T-helper 2 cell treated with Interferon-gamma antibody and Interleukin-4, amounts not matched to agents 5 μg/mL and 100 μg/mL, for 36 hours (primary cell): ENCODE measurements around the gene TSKU.
A peak's percentile ranks its signal among the peaks of the same experiment; 100 is the strongest.

Experiments used
- DNase-seq: peaks from one replicate; pipeline ENCODE4 v3.0.0; 2021; ENCODE audit warnings: low spot score
- H3K27ac Mint-ChIP-seq: one replicate; pipeline ENCODE4 v1.8.0; 2021; ENCODE audit warnings: mild to moderate bottlenecking, mixed read lengths
- H3K27me3 Mint-ChIP-seq: one replicate; pipeline ENCODE4 v1.8.0; 2021; ENCODE audit warnings: low read depth, mixed read lengths
- H3K36me3 Mint-ChIP-seq: one replicate; pipeline ENCODE4 v1.8.0; 2021; ENCODE audit warnings: low read depth, mixed read lengths
- H3K4me1 Mint-ChIP-seq: one replicate; pipeline ENCODE4 v1.8.0; 2021; ENCODE audit warnings: low read depth, mixed read lengths
- H3K4me3 Mint-ChIP-seq: one replicate; pipeline ENCODE4 v1.8.0; 2022; ENCODE audit warnings: mild to moderate bottlenecking, moderate library complexity, mixed read lengths
- H3K9me3 Mint-ChIP-seq: one replicate; pipeline ENCODE4 v1.8.0; 2021; ENCODE audit warnings: mixed read lengths

TSKU gene

GRCh38 chr11:76802151-76802550, 19.0 kb downstream of the TSKU start:
- Mint-ChIP-seq H3K27ac (no peak overlapping the region), H3K4me3 (no peak overlapping the region), H3K27me3 (no peaks in the 10 kb centered on the region), H3K4me1 (peaks cover 31% of the 10 kb centered on the region), H3K9me3 (no peaks in the 10 kb centered on the region), H3K36me3 (no peaks in the 10 kb centered on the region)
- no peak for DNase-seq

- Mint-ChIP-seq H3K27me3 (no peaks in the 10 kb centered on the region), H3K4me1 (peaks cover 36% of the 10 kb centered on the region), H3K36me3 (no peaks in the 10 kb centered on the region), H3K27ac (no peak overlapping the region), H3K9me3 (no peaks in the 10 kb centered on the region), H3K4me3 (no peak overlapping the region)
- DNase-seq: no peak
Measured at GRCh38 chr11:76802621-76803020, 19.5 kb downstream of the TSKU start.

- H3K27ac Mint-ChIP-seq: no peak overlapping the region
- H3K9me3 Mint-ChIP-seq: no peaks in the 10 kb centered on the region
- H3K4me1 Mint-ChIP-seq: peaks cover 37% of the 10 kb centered on the region
- H3K27me3 Mint-ChIP-seq: no peaks in the 10 kb centered on the region
- no peaks in the 10 kb centered on the region for H3K36me3 Mint-ChIP-seq
- no peak for DNase-seq
- H3K4me3 Mint-ChIP-seq: no peak overlapping the region
Measured at GRCh38 chr11:76803023-76803422, 19.9 kb downstream of the TSKU start.

GRCh38 chr11:76803811-76804600, 20.9 kb downstream of the TSKU start:
- H3K4me3 Mint-ChIP-seq: peak overlapping the region; percentile 2
- H3K27me3 Mint-ChIP-seq: no peaks in the 10 kb centered on the region
- peak overlapping the region; percentile 29 for H3K27ac Mint-ChIP-seq
- H3K4me1 Mint-ChIP-seq: peaks cover 35% of the 10 kb centered on the region
- H3K9me3 Mint-ChIP-seq: no peaks in the 10 kb centered on the region
- peak; percentile 90 for DNase-seq
- H3K36me3 Mint-ChIP-seq: no peaks in the 10 kb centered on the region

- peaks cover 37% of the 10 kb centered on the region for H3K4me1 Mint-ChIP-seq
- H3K4me3 Mint-ChIP-seq: peak overlapping the region; percentile 23
- H3K9me3 Mint-ChIP-seq: no peaks in the 10 kb centered on the region
- peak; percentile 84 for DNase-seq
- no peaks in the 10 kb centered on the region for H3K27me3 Mint-ChIP-seq
- peak overlapping the region; percentile 47 for H3K27ac Mint-ChIP-seq
- H3K36me3 Mint-ChIP-seq: no peaks in the 10 kb centered on the region
Measured at GRCh38 chr11:76805206-76805913, 22.2 kb downstream of the TSKU start.

GRCh38 chr11:76806131-76806530, 23.0 kb downstream of the TSKU start:
- no peaks in the 10 kb centered on the region for H3K27me3 Mint-ChIP-seq
- no peaks in the 10 kb centered on the region for H3K9me3 Mint-ChIP-seq
- H3K27ac Mint-ChIP-seq: no peak overlapping the region
- no peaks in the 10 kb centered on the region for H3K36me3 Mint-ChIP-seq
- peaks cover 39% of the 10 kb centered on the region for H3K4me1 Mint-ChIP-seq
- no peak for DNase-seq
- no peak overlapping the region for H3K4me3 Mint-ChIP-seq

- Mint-ChIP-seq H3K27ac (no peak overlapping the region), H3K36me3 (no peaks in the 10 kb centered on the region), H3K27me3 (no peaks in the 10 kb centered on the region), H3K9me3 (no peaks in the 10 kb centered on the region), H3K4me1 (peaks cover 39% of the 10 kb centered on the region), H3K4me3 (no peak overlapping the region)
- DNase-seq: no peak
Measured at GRCh38 chr11:76806608-76807205, 23.6 kb downstream of the TSKU start.

- Mint-ChIP-seq H3K27ac (no peak overlapping the region), H3K9me3 (no peaks in the 10 kb centered on the region), H3K27me3 (no peaks in the 10 kb centered on the region), H3K4me1 (peaks cover 37% of the 10 kb centered on the region), H3K4me3 (peak overlapping the region; percentile 37), H3K36me3 (no peaks in the 10 kb centered on the region)
- peak; percentile 49 for DNase-seq
Measured at GRCh38 chr11:76807206-76807875, 24.2 kb downstream of the TSKU start.

GRCh38 chr11:76808171-76808570, 25.0 kb downstream of the TSKU start:
- no peak overlapping the region for H3K27ac Mint-ChIP-seq
- H3K4me3 Mint-ChIP-seq: no peak overlapping the region
- peaks cover 37% of the 10 kb centered on the region for H3K4me1 Mint-ChIP-seq
- no peaks in the 10 kb centered on the region for H3K36me3 Mint-ChIP-seq
- no peaks in the 10 kb centered on the region for H3K27me3 Mint-ChIP-seq
- DNase-seq: no peak
- no peaks in the 10 kb centered on the region for H3K9me3 Mint-ChIP-seq

- Mint-ChIP-seq H3K4me3 (no peak overlapping the region), H3K27me3 (no peaks in the 10 kb centered on the region), H3K36me3 (no peaks in the 10 kb centered on the region), H3K27ac (no peak overlapping the region), H3K4me1 (peaks cover 28% of the 10 kb centered on the region), H3K9me3 (no peaks in the 10 kb centered on the region)
- no peak for DNase-seq
Measured at GRCh38 chr11:76808996-76809395, 25.8 kb downstream of the TSKU start.

- peak; percentile 29 for DNase-seq
- Mint-ChIP-seq H3K27ac (peak overlapping the region; percentile 47), H3K36me3 (no peaks in the 10 kb centered on the region), H3K9me3 (peaks cover 7% of the 10 kb centered on the region), H3K4me1 (peaks cover 17% of the 10 kb centered on the region), H3K4me3 (no peak overlapping the region), H3K27me3 (no peaks in the 10 kb centered on the region)
Measured at GRCh38 chr11:76810151-76810853, 27.1 kb downstream of the TSKU start.

GRCh38 chr11:76811259-76811658, 28.1 kb downstream of the TSKU start:
- H3K9me3 Mint-ChIP-seq: peaks cover 15% of the 10 kb centered on the region
- H3K36me3 Mint-ChIP-seq: peaks cover 3% of the 10 kb centered on the region
- no peak for DNase-seq
- no peak overlapping the region for H3K4me3 Mint-ChIP-seq
- H3K4me1 Mint-ChIP-seq: peaks cover 12% of the 10 kb centered on the region
- no peak overlapping the region for H3K27ac Mint-ChIP-seq
- peaks cover 3% of the 10 kb centered on the region for H3K27me3 Mint-ChIP-seq

GRCh38 chr11:76814414-76814813, 31.3 kb downstream of the TSKU start:
- no peak overlapping the region for H3K27ac Mint-ChIP-seq
- H3K36me3 Mint-ChIP-seq: peaks cover 3% of the 10 kb centered on the region
- H3K27me3 Mint-ChIP-seq: peaks cover 10% of the 10 kb centered on the region
- DNase-seq: no peak
- no peak overlapping the region for H3K4me3 Mint-ChIP-seq
- H3K9me3 Mint-ChIP-seq: peaks cover 31% of the 10 kb centered on the region
- H3K4me1 Mint-ChIP-seq: peaks cover 4% of the 10 kb centered on the region
